RWPE1 (cell line): ENCODE measurements around the gene ETNK1.

ENCODE experiments used
- CTCF ChIA-PET: fragments of 350-600 bp; sonication (Branson Sonifier 250); formaldehyde crosslinking; extraction: SDS; loops from one replicate; lab custom pipeline; 2021; lab: Yijun Ruan, JAX
- POLR2A ChIA-PET: fragments of 400-600 bp; formaldehyde crosslinking; extraction: SDS; loops from one replicate; lab custom pipeline; 2020; ENCODE audit warnings: antibody characterized with exemption; ENCODE audit not compliant: low non-redundant PET; lab: Yijun Ruan, JAX
- DNase-seq: peaks from one replicate; pipeline ENCODE4 v3.0.0; 2012; ENCODE audit warnings: low spot score
- H3K27ac ChIP-seq: fragments of 450-650 bp; 2 replicates; pipeline ENCODE4 v1.5.1; 2017
- CTCF ChIP-seq: fragments of 450-650 bp; conservative IDR thresholded peaks from 2 replicates; pipeline ENCODE4 v1.5.1; 2017; ENCODE audit warnings: low read depth, mild to moderate bottlenecking

ETNK1 gene

GRCh38 chr12:22615963-22616501 is 8.9 kb upstream of the ETNK1 start:
- POLR2A ChIA-PET: interaction anchor here (0.7 kb wide), 1 partner anchor 72 kb away, joined by 3 read pairs; no protein-coding TSS in a partner anchor

GRCh38 chr12:22617630-22618029 is 7.3 kb upstream of the ETNK1 start:
- no peak for DNase-seq
- POLR2A ChIA-PET: no interaction called here
- CTCF ChIA-PET: no interaction called here
- no peak for TF ChIP-seq CTCF
- no peak overlapping the region for H3K27ac ChIP-seq

More at GRCh38 chr12:22615963-22616501, 8.9 kb upstream of the ETNK1 start:
- DNase-seq: no peak
- CTCF ChIA-PET: no interaction called here
- no peak overlapping the region for H3K27ac ChIP-seq
- no peak for TF ChIP-seq CTCF

- POLR2A ChIA-PET: no interaction called here
- peak overlapping the region; percentile 89 for H3K27ac ChIP-seq
- DNase-seq: no peak
- TF ChIP-seq CTCF: no peak
- CTCF ChIA-PET: interaction anchor here (0.8 kb wide), 1 partner anchor 149 kb away, joined by 3 read pairs; no protein-coding TSS in a partner anchor
Observed at GRCh38 chr12:22624548-22624869, 462 bp upstream of the ETNK1 start.

- TF ChIP-seq CTCF: no peak
- DNase-seq: peak; percentile 20
- peak overlapping the region; percentile 89 for H3K27ac ChIP-seq
- CTCF ChIA-PET: no interaction called here
- POLR2A ChIA-PET: no interaction called here
Observed at GRCh38 chr12:22625762-22626294, 857 bp downstream of the ETNK1 start.

- H3K27ac ChIP-seq: no peak overlapping the region
- no peak for TF ChIP-seq CTCF
- ChIA-PET POLR2A (no interaction called here), CTCF (no interaction called here)
- no peak for DNase-seq
Observed at GRCh38 chr12:22626406-22626805, 1.4 kb downstream of the ETNK1 start.

GRCh38 chr12:22627371-22627770 is 2.4 kb downstream of the ETNK1 start:
- no peak for TF ChIP-seq CTCF
- CTCF ChIA-PET: interaction anchor here (0.7 kb wide), 1 partner anchor 48 kb away, joined by 4 read pairs; no protein-coding TSS in a partner anchor
- POLR2A ChIA-PET: no interaction called here
- DNase-seq: no peak
- H3K27ac ChIP-seq: no peak overlapping the region
